HG03135 (cell line): ENCODE measurements around the gene PLCL1.
"Not testable (repeated sequence)": the region's sequence is repeated elsewhere in the genome, so short reads cannot be mapped to it uniquely, and the experiment has no call there.

Experiments used
- ATAC-seq: cut with Tn5 transposase; IDR thresholded peaks from one replicate; pipeline ENCODE4 v1.9.1; 2021; ENCODE audit warnings: mild to moderate bottlenecking, moderate library complexity; ENCODE audit not compliant: unreplicated experiment

PLCL1 gene

DNA sequence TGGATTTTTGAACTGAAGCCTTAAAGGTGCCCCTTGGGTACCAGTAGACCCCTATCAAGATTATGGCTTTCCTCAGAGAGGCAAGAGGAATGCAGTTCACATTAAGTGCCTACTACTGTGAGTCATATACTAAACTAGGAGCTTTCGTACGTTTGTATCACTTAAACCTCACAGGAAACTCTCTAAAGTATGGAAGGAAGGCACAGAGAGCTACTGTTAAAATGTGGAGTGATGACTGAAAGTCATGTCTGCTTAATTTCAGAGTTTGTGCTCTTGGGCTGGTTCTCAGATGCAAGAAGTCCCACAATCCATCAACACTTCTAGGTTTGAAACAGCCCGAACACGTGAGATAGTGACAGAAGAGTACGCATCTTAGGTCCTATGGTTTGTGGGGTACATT lies 4.7 kb downstream of the PLCL1 start:
- ATAC-seq: no peak

DNA sequence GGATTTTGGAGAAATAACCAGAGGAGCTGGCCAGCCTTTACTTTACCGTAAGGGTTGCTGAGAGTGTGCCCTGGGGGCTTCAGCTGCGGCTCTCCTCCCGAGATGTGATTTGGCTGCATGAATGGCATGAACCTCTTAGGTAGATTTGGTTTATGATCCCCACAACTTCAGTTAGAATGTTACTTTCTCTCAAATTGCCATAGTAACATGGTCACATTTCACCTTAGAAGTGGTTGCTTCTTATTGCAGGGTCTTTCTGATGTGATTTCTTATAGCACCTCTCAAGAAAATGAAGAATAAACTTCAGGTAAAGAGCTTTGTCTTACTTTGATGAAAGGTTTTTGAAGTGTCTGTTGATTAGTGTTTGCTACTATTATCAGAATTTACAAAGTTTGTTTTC lies 5.6 kb downstream of the PLCL1 start:
- no peak for ATAC-seq

DNA sequence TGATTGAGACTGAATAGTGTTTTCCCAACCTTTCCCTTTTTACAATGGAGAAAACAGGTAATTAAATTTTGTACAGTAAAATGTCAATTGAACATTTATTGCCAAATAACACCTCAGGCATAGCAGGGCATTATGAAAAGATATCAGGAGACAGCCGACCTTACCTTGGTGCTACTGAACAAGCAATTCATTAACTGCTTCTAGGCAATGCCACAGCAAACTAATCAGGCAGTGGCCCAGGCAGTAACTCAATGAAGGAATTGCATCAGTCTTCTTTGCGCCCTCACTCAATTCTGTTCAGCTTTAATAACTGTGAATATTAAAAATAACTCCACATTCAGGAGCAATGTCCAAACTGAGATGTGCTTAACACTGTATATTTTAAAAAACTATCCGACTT lies 6.1 kb downstream of the PLCL1 start:
- ATAC-seq: no peak

DNA sequence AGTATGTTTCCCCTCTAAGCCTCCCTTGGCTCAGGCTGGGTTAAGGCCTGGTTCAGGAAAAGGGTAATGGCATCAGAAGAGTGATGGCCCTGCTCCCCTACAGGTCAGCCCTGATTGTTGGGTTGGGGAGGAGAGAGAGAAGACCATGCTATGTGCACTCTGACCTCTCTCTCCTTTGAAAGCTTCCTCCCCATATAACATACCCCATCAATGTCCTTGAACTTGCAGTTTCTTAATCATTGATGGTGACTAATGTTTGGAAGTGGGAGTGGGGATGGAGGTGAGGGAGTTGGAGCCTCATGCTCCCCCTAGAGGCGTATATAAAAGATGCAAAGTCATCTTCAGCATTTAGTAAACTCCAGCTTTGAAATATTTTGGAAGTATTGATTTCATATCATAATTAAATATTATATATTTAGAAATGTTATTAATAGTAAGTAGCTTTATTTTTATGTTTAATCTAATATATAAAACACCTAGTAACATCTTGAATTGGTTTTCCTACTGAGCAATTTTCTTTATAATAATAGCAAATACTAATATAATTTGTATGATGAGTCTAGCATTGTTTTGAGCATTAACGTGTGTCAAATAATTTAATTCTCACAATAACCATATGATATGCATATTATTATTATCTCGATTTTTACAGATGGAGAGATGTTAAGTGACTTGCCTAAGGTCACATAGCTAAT lies 8.8 kb downstream of the PLCL1 start:
- peak; percentile 59 for ATAC-seq

DNA sequence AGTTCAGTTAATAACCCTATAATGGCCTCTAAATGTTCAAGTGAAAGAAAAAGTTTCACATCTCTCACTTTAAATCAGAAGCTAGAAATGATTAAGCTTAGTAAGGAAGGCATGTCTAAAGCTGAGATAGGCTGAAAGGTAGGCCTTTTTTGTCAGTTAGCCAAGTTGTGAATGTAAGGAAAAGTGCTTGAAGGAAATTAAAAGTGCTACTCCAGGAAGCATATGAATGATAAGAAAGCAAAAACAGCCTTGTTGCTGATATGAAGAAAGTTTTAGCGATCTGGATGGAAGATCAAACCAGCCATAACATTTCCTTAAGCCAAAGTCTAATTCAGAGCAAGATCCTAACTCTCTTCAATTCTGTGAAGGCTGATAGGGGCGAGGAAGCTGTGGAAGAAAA lies 10.1 kb downstream of the PLCL1 start:
- ATAC-seq: no peak

DNA sequence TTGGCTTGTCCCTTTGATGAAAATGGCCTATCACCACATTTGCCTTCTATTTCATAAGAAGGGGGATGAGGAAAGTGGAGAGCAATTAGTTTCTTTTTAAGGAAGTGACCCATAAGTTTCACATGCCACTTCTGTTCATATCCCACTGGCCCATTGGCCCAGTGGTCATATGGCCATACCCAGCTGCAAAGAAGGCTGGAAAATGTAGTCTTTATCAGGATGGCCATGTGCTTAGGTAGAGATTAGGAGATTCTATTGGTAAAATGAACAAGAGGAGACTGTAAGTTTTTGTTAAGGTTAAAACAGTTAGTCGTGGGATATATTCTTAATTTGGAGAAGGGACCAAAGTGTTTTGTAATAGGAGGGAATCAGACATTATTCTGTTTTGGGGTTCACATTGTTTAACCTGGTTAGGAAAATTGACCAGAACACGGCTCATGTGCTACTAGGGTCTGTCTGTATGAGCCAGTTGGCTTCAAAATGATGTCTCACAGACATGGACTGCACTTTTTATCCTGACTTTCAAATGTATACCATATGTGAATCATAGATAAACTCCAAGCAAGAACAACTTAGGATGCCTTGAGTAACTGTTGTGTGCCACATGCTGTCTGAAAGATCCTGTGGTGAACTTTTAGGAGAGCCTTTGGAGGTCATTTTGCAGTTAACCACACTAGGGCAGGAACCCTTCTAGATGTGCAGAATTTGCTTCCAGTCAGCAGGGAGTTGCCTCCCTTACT lies 17.3 kb downstream of the PLCL1 start:
- ATAC-seq: no peak

DNA sequence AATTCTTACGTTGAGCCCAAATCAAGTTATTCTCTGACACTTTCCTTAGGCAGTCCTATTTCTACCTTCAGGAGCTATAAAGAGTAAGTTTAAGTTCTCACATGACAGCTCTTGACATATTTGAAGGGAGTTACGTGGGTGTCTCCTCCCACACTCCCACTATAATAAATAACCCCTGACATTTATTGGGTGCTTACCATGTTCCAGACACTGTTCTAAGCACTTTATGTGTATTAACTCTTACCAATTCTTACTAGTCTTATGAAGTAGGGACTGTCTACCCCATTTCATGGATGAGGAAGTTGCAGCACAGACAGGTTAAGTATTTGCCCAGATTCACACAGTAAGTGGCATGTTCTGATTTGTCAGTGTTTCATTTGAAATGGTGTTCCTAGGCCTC lies 17.9 kb downstream of the PLCL1 start:
- ATAC-seq: no peak

DNA sequence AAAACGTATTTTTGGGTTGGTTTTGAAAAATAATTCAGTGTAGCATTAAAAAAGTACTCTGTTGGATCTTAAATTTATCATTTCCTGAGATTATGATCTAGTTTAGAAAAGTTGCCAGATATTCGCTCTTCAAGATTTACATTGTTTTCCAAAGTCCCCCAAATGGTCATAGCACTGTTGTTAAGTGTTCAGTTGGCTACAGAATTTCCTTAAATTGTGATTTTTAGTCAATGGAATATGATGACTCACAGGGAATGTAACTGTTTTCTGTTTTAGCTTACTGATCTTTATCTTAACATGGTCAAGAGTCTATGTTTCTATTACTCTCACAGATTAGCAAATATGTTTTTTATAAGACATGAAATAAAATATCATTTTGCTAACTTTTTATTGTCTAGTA lies 23.2 kb downstream of the PLCL1 start:
- ATAC-seq: no peak

DNA sequence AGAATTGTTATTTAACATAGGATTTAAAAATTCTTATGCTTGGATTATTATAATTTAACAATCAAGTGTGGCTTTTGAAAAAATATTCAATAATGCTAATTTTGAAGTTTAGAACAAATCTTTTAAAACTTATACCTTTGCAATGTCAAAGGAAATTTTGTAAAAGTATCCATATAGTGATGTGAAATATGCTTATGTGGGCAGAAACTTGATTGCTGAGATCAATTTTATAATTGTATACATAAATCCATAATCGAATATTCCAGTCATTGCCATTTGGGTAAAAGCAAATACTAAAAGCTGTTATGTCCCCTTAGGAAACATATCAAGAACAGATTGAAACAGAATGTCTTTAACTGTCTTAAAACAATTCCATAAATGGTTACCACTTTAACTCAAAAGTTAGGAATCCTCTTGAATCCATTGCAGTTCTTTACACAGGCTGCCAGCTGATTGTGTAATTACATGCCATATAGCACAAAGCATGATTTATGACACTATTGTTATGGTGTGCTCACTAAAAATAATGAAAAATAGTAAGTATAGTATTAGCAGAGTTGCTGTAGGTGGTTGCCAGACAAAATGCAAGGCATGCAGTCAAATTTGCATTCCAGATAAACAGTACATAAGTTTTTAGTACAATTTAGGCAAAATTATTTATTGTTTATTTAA lies 24.2 kb downstream of the PLCL1 start:
- ATAC-seq: no peak

DNA sequence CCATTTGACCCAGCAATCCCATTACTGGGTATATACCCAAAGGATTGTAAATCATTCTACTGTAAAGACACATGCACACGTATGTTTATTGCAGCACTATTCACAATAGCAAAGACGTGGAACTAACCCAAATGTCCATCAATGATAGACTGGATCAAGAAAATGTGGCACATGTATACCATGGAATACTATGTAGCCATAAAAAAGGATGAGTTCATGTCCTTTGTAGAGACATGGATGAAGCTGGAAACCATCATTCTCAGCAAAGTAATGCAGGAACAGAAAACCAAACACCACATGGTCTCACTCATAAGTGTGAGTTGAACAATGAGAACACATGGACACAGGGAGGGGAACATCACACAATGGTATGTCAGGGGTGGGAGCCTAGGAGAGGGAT lies 30.4 kb downstream of the PLCL1 start:
- ATAC-seq: not testable (repeated sequence)

DNA sequence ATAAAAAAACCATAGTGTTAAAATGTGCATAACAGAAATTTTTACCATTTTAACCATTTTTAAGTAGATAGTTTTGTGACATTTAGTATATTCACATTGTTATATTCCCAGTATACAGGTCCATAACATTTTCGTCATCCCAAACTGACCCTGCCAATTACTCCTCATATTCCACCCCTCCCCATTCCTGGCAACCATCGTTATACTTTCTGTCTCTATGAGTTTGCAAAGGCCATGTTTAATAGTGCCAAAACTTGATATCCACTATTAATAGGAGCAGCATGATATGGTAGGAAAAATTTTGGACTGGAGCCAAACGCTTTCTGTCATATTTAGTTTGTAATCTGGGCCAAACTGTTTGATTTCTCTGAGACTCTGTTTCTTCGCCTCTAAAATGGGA lies 30.9 kb downstream of the PLCL1 start:
- ATAC-seq: no peak

DNA sequence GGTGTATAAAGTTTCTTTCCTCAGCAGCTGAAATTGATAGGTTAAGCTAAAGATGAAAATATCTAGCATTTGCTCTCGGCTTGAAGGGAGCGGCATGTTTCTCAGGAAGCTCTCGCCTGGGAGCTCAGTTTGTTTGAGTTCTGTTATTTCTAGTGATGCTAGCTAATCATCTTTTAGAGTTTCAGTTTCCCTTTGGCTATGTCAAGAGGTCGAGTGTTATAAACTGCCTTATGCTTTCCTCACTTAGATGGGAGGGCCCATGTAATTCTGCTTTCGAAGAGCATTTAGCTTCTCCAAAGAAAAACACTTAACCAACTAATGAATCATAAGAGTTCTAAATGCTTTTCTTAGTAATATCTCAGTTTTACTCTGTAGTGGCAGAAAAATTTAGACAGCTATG lies 33.6 kb downstream of the PLCL1 start:
- peak; percentile 98 for ATAC-seq

DNA sequence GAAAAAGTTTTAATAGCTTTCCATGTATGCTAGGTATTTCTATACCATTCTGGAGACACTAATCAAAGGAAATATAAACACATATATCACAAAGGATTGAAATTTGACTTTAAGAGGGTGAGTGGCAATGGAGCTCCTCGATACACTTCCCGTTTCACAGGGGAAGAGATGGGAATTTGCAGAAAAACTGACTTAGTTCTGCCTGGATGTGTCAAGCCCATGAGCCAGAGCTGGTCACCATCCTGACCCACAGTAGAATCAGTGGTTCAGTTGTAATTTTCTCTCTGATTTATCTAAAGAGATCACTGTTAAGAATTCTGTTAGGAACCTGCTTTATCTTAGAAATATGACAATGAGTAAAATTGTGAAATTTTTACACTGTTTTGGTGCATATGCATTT lies 34.2 kb downstream of the PLCL1 start:
- peak; percentile 10 for ATAC-seq

DNA sequence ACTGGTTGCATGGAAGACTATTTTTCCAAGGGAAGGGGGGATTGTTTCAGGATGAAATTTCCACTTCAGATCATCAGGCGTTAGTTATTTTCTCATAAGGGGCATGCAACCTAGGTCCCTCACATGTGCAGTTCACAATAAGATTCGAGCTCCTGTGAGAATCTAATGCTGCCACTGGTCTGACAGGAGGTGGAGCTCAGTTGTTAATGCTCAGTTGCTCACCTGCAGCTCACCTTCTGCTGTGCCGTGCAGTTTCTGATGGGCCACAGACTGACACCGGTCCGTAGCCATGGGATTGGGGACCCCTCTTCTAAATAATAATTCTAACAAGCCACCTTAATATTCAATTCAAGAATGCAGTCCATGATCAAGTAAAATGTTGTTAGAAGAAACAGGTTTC lies 34.9 kb downstream of the PLCL1 start:
- no peak for ATAC-seq

DNA sequence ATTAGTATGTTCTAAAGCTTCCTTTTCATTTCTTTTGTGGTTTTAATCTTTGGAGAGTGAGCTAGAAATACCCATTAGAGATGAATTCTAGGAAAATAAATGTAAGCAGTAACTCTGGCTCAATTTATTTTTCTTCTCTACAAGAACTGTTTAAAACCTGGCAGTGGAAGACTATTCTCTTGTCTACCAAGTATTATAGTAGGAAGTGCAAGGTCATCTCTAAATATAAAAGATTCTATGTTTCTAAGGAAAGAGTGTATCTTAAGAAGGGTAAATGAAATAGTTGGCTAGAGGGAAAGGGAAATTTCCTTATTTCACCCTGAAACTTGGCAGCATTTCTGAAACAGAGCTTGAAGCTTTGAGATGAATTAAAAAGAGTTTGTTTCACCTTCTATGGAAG lies 35.5 kb downstream of the PLCL1 start:
- no peak for ATAC-seq

DNA sequence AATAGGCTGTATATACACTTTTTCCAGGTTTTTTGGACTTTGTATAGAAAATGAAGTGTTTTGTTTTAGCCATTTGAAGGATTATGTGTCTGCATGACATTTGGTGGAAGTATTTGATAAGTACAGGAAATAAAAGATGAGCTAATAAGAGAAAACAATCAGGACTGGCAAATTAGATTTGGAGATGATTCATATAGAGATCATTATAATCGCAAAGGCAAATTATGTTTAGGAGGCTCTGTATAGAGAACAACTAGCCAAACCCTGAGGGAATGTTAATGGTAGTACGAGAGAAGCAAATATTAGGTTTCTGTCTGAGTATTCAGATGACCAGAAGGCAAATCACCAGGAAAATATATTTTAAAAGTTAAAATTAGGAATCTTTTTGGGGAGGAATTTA lies 41.7 kb downstream of the PLCL1 start:
- ATAC-seq: no peak

DNA sequence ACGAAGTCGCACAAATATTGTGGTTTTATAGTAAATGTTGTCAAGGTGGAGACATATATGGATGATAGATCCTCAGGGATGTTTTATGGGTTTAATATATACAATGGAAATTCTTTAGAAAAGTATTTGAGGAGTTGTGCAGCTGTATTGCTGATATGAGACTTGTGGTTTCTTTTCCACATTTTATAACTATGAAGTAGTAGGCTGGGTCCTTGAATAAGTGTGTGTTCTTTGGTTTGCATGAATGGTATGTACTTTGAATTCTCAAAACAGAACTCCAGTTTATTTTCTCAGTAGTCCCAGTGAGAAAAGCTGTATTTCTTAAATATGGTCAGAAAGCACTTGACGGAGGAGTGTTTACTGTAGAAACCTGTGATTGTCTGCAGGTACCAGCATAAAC lies 42.4 kb downstream of the PLCL1 start:
- no peak for ATAC-seq

DNA sequence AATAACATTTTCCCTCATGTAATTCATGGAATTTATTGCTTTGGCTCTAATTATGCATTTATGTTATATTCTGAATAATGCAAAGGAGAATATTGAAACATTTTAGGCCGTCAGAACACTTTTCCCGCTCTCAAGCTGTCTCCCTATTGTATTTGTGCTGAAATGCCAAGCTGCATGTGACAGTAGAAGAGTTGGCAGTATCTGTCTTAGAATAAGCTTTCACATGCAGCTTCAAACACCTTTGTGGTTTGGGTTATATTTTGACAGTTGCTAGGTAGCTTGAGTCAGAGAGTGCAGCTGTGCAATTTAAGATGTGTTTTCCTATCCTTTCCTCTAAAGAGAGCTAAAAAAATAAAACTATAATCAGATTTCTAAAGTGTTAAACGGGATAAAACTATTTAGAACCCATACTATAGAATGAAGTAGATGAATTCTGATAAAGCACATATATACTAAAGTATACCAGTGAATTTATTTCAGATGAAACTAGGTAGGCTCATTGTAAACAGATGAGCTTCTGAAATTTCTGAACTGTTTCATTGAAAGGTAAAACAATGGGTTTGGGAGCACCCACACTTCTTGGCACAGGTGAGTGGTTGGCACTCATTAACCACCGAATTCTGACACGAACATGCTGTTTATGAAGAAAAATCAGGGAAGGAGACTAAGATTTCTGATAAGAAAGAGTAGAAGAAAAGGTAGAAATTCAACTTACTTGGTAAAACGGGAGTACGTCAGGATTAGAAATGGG lies 43.4 kb downstream of the PLCL1 start:
- no peak for ATAC-seq

DNA sequence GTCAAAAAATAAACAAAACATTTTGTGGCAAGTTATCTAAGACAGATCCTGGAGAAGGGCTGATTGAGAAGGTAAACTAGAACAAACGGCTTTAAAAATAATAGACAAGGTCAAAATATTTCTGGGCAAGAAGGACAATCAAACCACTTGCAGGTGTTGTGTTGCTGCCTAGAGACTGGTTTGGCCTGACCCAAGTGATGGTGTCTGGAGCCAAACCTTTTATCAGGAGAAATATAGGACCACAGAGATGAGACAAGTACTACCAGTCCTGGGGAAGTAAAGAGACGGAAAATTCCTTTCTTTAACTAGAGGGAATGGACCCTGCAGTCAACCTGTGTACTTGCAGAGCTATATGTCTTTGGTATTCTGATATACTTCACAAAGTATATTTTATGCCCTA lies 44.2 kb downstream of the PLCL1 start:
- ATAC-seq: no peak

DNA sequence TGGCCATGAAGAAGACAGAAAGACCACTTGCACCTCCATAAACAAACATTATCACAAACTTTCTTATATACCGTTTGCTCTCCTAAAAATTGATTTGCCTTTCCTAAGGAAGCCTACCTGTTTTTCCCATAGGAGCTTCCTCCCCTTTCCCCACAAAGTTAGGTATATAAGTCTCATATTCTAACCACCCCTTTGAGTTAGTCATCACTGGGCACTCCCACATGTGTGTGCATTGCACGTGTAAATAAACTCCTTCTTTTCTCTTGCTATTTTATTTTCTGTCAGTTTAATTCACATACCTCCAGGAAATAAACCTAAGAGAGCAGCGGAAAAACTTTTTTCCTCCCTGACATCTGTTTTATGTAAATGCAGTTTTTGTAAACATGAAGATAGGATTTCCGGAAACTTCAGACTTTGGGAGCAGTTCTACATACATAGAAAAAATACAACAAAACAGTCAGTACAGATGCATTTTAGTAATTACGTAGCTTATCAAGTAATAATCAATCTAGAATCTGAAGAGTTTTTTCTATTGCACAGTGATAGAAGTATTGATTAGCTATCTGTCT lies 46.6 kb downstream of the PLCL1 start:
- no peak for ATAC-seq

DNA sequence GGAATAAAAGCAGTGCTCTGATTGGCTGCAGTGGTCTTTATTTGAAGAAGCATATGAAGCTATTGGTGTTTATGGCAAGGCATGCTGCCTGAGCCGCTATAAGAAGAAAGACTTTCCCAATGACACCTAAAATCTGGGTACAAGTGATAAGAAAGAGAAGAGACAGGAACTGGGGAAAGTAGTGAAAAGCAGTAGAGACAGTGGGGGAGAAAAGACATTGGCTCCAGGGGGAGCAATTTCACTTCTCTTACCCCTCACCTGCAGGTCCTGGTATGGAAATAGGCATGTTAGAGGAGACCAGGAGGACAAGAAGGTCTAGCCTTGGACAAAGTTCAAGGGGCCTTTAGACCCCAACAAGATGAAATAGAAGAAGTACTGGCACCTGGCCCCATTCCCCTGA lies 47.1 kb downstream of the PLCL1 start:
- ATAC-seq: no peak
